GM21528 (cell line): ENCODE results near the gene SLC38A5.

Experiments used
- ATAC-seq: cut with Tn5 transposase; IDR thresholded peaks from one replicate; pipeline ENCODE4 v1.9.1; 2021; ENCODE audit warnings: mild to moderate bottlenecking, moderate library complexity; ENCODE audit not compliant: unreplicated experiment, low FRiP score

Gene SLC38A5

DNA sequence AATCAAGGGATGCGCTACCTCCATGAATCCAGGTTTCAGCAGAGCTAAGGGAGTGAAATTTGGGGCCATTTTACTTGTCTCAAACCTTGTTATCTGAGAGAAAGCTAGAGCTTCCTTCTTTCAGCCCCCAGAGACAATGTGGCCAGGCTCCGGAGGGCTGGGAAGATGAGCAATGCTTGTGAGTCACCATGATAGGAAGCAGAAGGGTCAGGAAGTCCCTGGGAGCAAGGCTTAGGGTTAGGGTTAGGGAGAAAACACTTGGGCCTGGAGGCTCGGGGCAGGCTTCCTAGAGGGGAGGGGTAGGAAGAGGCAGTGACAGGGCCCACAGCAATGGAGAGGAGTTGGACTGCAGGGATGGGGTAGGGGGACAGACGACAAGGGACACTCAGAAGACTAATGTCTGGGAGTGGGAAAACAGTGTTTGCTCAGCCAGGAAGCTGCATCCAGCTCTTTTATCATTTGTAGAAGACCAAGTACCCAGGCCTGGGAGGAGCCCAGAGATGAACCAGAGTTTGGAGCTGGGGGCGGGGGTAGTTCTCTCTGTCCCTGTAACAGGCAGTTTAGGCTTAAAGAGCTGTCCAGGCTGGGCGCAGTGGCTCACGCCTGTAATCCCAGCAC is 22.3 kb upstream of the SLC38A5 start:
- ATAC-seq = no peak

DNA sequence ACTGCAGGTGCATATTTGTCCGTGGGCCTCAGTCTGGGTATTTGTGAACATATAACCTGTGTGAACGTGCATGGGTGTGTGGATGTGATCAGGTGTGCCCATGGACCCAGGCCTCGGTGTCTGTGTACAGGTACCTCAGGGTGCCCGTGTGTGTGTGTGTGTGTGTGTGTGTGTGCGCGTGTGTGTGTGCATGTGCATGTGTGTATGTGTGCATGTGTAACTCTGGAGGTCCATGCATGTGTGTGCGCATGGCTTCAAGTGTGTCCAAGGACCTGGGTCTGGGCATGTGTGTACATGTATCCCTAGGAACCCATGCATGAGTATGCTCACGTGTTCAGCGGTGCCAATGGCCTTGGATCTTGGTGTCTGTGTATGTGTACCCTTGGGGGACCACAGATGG is 21.7 kb upstream of the SLC38A5 start:
- no peak for ATAC-seq

DNA sequence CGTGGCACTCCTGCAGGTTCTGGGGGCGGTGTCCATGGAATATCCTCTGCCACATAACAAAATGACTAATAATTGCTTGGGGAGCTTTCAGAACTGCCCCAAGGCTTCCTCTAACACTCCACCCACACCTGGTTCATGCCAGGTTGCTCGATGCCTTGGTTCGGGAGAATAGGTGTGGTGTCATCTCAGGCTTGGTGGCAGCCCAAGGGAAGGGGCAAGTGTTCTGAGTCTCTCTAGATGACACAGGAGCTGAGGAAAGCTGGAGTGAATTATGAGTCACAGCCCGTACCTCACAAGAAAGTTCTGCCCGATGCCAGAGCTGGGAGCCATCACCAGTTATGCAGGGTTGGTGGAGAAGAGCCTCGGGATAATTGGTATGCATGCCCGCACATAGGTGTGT is 20.6 kb upstream of the SLC38A5 start:
- ATAC-seq = no peak

DNA sequence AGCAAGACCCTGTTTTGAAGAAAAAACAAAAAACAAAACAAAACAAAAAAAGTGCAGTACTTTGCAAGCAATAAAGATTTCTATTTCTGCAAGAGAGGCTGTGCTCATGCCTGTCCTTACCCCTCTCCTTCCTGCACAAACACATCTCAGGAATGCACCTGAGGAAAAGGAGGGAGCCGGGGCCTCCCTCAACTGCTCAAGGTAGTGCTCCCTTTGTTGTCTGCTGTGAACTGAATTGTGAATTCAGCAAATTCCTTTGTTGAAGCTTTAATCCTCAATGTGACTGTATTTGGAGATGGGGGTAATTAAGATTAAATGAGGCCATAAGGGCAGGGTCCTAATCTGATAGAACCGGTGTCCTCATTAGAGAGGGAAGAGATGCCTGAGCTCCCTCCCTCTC is 19.8 kb upstream of the SLC38A5 start:
- ATAC-seq = no peak

DNA sequence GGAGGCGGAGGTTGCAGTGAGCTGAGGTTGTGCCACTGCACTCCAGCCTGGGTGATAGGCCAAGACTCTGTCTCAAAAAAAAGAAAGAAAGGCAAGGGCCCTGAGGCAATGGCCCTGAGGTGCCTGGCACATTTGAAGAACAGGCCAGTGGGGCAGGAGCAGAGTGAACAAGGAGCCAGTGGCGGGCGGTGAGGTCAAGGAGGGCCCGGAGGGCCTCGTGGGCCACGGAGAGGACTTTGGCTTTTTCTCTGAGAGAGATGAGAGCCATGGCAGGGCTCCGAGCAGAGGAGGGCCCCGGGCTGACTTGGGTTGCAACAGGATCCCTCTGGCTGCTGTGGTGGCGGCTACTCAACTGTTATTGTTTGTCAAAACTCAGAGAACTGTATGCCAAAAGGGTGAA is 19.2 kb upstream of the SLC38A5 start:
- ATAC-seq = no peak

DNA sequence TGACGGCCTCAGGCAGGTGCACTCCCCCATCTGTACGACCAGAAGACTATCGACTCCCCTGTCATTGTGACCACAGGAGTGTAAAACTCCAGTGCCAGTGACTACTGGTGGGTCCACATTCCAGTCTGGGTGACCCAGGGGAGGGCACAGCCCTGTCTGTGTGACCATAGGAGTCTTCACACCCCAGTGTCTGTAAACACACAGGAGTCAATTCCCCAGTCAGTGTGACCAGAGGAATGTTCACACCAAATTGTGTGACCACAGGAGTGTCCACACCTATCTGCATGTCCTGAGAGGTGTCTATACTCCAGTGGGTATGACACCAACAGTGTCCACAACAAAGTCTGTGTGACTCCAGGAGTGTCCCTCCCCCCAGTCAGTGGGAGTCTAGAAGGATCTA is 18.0 kb upstream of the SLC38A5 start:
- ATAC-seq = no peak

DNA sequence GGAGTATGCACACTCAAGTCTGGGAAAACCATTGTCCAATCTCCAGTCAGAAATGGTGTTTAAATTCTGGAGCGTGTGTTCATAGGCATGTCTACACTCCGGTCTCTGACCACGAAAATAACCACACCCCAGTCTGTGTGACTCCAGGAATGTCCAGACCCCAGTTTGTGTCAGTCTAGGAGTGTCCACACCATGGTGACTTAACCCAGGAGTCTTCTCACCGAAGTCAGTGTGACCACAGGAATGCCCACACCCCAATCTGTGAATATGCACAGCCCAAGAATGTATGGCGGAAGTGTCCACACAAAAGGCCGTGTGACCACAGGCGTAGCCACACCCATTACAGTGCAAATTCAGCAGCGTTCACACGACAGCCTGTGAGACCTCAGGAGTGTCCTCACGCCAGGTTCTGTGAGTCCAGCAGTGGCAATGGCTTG is 17.3 kb upstream of the SLC38A5 start:
- ATAC-seq = no peak

DNA sequence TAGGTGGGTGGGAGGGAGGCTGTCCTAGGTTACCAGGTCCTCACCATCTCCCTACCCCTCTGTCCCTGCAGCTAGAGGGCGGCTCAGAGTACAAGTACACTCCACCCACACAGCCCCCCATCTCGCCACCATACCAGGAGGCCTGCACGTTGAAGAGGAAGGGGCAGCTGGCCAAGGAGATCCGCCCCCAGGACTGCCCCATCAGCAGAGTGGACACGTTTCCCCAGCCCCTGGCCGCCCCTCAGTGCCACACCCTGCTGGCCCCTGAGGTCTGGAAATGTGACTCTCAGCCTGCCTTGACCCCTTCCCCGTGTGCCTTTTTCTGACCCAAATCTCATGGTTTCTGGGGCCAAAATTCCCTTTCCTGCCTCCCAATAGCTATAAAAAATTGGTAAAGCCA is 12.5 kb upstream of the SLC38A5 start:
- ATAC-seq = no peak

DNA sequence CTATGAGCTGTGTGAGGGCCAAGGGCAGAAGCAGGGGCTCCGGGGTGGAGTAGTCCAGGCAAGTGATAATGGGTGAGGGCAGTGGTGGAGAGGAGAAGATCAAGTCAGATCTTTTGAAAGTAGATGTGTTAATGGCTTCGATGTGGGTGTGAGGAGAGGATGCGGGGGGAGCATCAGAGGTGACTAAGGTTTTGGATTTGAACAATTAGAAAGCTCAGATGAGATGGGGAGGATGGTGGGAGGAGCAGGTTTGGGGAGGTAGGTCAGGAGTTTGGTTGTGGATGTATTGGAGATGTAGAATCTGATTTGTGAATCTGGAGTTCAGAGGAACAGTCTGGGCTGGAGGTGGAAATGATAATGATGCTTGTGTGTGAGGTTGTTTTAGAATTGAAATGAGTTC is 10.5 kb upstream of the SLC38A5 start:
- ATAC-seq = no peak

DNA sequence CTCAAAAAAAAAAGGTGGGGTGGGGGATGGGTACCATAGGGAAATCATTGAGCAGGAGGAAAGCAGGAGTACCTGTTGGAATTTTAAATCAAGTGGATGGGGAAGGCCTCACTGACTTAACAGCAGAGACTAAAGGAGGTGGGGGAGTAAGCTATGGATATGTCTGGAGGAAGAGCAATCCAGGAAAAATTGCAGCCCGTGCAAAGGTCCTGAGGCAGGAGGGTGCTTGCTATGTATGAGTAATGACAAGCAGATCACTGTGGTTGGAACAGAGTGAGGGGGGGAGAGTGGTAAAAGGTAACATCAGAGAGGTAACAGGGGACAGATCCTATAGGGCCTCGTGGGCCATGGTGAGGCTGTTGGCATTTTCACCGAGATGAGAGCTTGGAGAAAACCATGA is 10.1 kb upstream of the SLC38A5 start:
- ATAC-seq = no peak

DNA sequence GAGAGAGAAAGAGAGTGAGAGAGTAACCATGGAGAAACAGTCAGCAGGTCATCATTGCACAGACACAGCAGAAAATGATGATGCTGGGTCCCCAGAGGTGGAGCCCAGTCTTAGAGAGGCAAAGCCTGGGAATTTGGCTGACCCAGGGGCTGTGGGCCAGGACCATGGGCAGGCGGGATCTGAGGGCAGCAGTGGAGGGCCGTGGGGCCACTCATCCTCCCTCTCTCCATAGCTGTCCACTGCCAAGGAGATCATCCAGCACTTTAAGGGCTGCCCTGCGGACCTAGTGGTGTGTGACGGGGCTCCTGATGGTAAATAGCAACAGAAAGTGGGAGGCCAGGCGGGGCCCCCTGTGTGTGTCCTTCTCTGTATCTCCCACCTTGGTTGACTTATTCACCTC is 8.7 kb upstream of the SLC38A5 start:
- ATAC-seq = no peak

DNA sequence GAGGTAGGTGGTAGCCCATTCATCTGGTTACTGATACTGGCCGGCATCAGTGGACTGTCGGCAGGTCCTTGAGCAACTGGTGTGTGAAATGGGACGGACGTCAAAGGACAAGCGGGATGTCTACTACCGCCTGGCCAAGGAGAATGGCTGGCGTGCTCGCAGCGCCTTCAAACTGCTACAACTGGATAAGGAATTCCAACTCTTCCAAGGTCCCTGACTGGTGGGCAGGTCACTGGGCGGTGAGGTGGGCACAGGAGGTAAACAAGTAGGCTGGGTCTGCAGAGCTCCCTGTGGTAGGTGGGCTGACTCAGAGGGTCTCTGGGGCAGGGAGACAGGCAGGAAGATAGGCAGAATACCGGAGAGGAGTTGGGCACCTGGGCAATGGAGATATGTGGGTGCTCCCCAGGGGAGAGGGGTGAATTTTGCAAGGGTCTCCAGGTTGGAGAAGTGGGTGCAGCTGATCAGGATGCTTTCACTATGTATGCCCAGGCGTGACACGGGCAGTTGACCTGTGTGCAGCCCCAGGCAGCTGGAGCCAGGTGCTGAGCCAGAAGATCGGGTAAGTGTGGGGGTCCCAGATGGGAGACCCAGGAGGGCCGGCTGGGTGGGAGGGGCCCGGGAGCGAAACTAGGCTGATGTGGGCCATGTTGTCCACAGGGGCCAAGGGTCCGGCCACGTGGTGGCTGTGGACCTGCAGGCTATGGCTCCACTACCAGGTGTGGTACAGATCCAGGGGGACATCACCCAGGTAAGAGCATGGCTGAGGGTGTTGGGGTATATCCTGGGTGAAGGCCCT is 8.1 kb upstream of the SLC38A5 start:
- no peak for ATAC-seq

DNA sequence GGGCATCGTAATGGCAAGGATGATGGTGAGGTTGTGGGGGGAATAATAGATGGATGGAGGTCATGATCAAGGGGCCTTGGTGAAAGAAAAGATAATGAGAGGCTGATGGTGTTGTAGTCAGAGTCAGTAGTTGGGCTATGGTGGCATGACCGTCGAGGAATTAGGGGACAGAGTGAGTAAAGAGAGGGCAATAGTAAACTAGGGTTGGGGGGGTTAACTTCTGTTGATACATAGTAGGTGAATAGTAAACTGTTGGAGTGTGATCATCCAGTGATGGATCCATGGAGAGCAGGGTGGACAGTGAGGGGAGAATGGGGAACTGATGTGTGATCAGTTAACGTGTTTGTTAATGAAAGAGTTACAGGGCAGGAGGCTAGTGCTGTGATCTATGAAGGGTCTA is 6.9 kb upstream of the SLC38A5 start:
- no peak for ATAC-seq

DNA sequence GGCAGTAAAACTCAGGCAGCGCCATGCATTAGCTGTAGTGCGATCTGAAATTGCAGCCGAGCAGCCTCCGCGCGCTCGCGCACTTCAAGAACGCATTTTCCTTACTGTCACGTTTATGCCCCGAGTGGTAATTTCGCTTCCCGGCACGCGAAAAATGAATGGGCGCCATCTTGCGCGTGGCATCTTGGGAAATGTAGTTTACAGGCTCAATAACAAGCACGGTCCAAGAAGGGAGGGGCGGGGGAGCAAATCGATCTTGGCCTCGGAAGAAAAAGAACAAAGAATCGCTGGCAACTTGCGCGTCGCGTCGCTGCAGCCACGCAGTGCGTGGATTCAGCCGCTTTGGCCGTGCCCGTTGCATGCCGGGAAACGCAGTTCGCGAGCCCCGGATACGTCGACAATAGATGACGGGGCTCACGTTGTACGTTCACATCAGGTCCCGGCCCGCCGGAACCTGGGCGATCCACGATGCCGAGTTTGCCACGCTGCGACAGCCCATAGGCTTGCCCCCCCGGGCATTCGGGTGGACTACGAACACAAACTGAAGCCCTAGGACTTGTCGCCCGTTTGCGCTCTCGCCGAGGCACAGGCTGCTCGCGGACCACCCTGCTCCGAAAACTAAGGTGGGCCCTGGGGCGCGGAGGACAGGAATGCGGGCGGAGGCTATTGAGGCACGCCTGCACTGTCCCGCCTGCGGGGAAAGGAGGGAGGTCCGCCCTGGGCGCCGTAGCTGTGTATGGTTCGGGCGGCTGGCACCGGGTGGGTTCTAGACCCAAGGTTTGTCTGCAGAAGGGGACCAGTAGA is 5.9 kb upstream of the SLC38A5 start, which contains the start of gene FTSJ1:
Gene FTSJ1, plus strand, starts transcription at position 426 of the 804 bp plus-strand sequence. CDS start 1,849 bp downstream, outside the sequence.
- peak; percentile 90 for ATAC-seq

DNA sequence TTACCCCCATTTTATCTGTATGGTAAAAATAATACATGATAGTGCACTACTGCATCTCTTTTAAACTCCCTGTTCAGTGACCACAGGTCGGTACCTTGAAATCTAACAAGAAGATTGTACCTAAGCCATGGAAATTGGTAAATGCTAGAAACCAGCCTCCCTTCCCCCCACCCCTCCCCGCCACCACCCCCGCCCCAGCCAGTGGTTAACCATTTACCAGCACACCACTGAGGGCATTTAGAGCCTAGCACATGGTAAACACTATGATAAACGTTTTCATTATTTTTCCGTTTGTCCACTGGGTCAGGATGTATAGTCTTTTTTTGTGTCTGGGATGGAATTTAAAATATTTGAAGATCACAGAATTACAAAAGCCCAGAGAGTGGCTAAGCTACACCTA is 5.2 kb upstream of the SLC38A5 start:
- no peak for ATAC-seq

DNA sequence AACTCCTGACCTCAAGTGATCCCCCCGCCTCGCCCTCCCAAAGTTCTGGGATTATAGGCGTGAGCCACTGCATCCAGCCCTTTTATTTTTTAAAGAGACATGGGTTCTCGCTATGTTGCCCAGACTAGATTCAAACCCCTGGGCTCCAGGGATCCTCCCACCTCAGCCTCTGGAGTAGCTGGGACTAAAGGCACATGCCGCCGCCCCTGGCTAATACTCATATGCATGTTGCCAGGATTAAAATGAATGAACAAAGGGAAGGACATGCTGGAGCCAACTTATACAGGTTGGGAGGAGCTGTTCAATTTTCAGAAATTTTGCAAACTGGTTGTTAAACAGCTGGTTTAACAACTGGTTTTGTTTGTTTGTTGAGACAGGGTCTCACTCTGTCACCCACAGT is 4.5 kb upstream of the SLC38A5 start:
- ATAC-seq = no peak

DNA sequence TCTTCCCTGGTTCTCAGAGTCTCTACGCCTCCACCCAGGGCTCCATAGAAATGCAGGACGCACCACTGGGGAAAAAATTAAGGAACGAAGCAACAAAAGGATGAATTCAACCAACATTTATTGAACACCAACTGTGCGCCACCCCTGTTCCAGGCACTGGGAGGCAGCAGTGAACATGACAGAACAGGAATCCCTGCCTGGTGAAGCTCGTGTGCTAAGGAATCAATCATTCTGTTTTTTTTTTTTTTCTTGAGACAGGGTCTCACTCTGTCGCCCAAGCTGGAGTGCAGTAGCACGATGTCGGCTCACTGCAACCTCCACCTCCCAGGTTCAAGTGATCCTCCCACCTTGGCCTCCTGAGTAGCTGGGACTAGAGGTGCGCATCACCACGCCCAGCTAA is 4.1 kb upstream of the SLC38A5 start:
- no peak for ATAC-seq

DNA sequence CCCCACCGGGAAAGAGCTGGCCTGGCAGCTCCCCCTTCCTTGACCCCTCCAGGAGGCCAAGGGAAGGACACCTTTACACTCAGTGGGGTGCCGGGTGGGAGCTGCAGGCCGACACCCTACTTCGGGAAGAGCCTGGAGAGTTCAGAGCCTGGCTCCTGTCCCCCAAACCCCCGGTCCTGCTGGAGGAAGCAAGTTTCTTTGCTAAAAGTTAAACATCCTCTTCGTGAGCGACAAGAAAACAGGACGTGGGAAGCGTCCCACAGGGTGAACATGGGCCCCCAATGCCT is 3.6 kb upstream of the SLC38A5 start:
- ATAC-seq = no peak

DNA sequence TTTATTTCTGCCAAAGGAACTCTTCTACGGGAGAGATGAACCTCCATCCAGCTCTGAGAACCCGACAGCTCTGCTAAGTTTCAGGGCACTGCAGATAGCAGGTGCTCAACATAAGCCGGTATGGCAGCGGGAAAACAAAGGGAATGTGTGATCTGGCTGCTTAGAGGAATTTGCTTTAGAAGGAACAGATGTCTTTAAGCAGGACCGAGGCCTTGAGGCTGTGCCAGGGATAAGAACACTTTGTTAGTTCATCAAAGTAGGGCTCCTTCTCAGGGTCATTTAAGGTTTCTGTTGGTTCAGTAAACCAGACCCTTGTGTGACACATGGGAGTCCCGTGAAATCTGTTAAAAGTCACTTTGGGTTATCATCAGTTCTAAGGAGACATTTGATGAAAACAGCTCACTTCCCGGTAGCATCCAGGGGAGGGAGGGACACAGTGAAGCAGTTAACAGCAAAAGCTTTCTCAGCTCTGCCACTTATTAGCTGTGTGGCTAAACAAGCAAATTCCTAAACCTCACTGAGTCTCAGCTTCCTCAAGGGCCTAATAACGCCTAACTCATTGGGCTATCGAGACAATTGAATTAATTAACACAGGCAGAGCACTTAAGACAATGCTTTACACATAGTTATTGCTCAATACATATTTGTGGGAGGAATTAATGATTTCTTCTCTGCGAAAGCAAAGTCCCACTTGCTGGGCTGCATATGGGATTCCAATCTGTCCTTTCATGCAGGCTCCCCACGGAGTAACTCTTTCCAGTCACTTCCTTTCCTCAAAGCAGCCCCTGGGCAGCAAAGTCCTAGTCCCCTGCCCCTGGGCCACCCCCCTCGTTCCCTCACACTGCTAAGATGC is 3.0 kb upstream of the SLC38A5 start:
- ATAC-seq = no peak

DNA sequence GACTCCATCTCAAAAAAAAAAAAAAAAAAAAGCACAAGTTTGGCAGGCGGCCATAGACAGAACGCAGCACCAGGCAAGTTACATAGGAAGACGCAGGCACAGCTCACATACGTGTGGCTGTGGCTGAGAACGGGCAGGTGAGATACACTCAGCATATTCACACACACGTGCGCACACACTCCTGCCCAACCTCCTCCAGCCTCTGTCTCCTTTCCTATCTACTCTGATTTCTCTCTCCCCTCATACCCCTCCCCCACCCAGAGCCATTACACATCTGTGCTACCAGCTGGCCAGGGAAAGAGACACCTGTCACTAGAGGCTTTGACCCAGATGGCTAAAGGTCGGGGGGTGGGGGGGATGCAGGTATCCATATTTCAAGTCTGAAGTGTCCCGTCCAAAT is 2.2 kb upstream of the SLC38A5 start:
- no peak for ATAC-seq

DNA sequence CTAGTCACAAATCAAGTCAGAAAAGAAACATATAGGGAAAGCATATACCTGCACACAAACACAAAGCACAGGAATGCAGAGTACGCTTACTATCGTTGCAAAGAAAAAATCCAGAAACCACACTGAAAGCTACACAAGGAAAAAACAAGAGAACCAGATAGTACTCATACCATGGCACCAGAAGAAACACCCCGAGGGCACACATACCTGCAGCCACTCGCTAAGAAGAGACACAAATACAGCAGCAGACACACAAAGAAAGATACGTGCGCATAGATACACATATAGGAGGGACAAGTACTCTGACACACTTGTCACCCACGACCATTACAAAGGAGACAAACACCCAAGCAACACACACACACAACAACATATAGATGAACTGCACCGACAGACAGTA is 1.4 kb upstream of the SLC38A5 start:
- ATAC-seq = no peak
